Measurements from ENCODE around the gene KIF14.

DNA sequence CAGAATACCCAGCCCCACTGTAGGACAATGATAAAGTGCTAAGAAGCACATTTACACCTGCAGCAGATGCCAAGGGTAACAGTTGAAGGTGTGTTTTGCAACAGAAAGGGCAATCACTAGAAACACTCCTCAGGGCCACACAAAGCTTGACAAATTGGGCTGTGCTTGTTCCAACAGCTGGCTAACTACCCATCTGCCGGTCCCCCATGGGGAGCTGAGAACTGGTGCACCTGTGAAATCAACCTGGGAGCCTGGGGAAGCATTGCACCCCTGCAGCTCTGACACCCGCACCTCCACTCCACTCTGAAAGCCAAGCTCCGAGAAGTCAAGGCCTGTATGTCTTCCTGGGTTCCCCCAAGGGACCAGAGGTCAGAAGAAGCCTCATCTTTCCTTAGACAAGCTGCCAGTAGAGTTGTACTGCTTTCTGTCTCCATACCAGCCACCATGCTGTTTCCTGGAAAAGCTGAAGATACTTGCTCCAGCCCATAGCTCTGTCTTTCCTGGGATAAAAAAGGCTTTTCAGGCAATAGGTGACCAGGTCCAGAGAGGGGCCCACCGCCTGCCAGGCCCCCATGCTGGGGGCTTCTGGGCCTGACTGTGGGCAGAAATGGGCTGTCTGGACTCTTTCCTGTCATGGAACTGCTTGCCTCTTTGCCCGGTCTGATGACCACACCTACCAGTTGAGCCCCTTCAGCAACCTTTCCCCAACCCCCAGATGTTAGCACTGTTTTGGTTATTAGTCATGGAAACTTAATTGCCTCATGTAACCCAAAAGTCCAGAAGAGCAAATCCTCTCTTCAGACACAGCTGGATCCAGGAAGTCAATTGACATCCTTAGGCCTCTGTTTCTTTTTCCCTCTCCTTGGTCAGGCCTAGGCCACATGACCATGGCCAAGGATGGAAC lies 93.6 kb downstream of the KIF14 start:
- TF ChIP-seq SIX4 (CRISPR knock-in tag; IDR thresholded peaks at IDR 0.05) (no peak), ZNF253 (CRISPR knock-in tag; IDR thresholded peaks at IDR 0.05; ENCODE audit: borderline replicate concordance) (no peak), CBFB (CRISPR knock-in tag; IDR thresholded peaks at IDR 0.05) (no peak), JUNB (CRISPR knock-in tag; IDR thresholded peaks at IDR 0.05; ENCODE audit: borderline replicate concordance) (no peak), MZF1 (CRISPR knock-in tag; IDR thresholded peaks at IDR 0.05; ENCODE audit: borderline replicate concordance) (no peak), ZNF775 (CRISPR knock-in tag; IDR thresholded peaks at IDR 0.05; ENCODE audit: borderline replicate concordance) (no peak), ASH2L (IDR thresholded peaks at IDR 0.05; ENCODE audit: insufficient read length, low read depth, low read length) (no peak), POLR2AphosphoS2 (IDR thresholded peaks at IDR 0.05; ENCODE audit: low read depth, low read length) (no peak)
- TF ChIP-seq, protein P1, sequence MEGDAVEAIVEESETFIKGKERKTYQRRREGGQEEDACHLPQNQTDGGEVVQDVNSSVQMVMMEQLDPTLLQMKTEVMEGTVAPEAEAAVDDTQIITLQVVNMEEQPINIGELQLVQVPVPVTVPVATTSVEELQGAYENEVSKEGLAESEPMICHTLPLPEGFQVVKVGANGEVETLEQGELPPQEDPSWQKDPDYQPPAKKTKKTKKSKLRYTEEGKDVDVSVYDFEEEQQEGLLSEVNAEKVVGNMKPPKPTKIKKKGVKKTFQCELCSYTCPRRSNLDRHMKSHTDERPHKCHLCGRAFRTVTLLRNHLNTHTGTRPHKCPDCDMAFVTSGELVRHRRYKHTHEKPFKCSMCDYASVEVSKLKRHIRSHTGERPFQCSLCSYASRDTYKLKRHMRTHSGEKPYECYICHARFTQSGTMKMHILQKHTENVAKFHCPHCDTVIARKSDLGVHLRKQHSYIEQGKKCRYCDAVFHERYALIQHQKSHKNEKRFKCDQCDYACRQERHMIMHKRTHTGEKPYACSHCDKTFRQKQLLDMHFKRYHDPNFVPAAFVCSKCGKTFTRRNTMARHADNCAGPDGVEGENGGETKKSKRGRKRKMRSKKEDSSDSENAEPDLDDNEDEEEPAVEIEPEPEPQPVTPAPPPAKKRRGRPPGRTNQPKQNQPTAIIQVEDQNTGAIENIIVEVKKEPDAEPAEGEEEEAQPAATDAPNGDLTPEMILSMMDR (CRISPR knock-in tag; IDR thresholded peaks at IDR 0.05): no peak
